Ascending aorta (tissue), 2 donors: ENCODE measurements around the gene TMEM97. TPM values are rescaled to one million over a fixed set of nuclear protein-coding genes. Genes with fewer than 3 reads are reported as not detected.

Source experiments
- DNase-seq, 2 donors: peaks; one replicate each; pipeline ENCODE4 v3.0.0-alpha.2; 2019; ENCODE audit warnings: low spot score in 2 of 2
- H3K27ac ChIP-seq, 2 donors: fragments of 200-600 bp; sonication (generic); one replicate each; pipeline ENCODE4 v1.5.1; 2016 to 2017; ENCODE audit warnings: mild to moderate bottlenecking in 1 of 2
- H3K27me3 ChIP-seq: fragments of 200-600 bp; sonication (generic); one replicate; pipeline ENCODE4 v1.5.1; 2017
- H3K36me3 ChIP-seq, 2 donors: fragments of 200-600 bp; sonication (generic); one replicate each; pipeline ENCODE4 v1.5.1; 2016
- H3K4me1 ChIP-seq, 2 donors: fragments of 200-600 bp; sonication (generic); one replicate each; pipeline ENCODE4 v1.5.1; 2016 to 2017; ENCODE audit warnings: mild to moderate bottlenecking in 1 of 2
- H3K4me3 ChIP-seq, 2 donors: fragments of 200-600 bp; sonication (generic); one replicate each; pipeline ENCODE4 v1.5.1; 2016 to 2017; ENCODE audit warnings: mild to moderate bottlenecking in 1 of 2
- H3K9me3 ChIP-seq, 2 donors: fragments of 200-600 bp; sonication (generic); one replicate each; pipeline ENCODE4 v1.5.1; 2016
- CTCF ChIP-seq, 3 experiments: fragments of 200-600 bp in 2 of 3; fragments of 450-650 bp in 1 of 3; sonication (generic) in 2 of 3; IDR thresholded peaks; one replicate each; pipeline ENCODE4 v1.5.1; 2016 to 2019; ENCODE audit warnings: antibody characterized with exemption in 3 of 3, mild to moderate bottlenecking in 1 of 3, moderate library complexity in 1 of 3
- intact Hi-C: fragments of 100-400 bp; cut with DNase I; formaldehyde crosslinking; loops from one replicate; pipeline ENCODE4 v1.15.1; 2023
- total RNA-seq: library from RNA; depleted of rRNA; stranded (reverse); fragments of >200 nt; gene quantifications from one replicate; pipeline ENCODE4 v1.1.0, GENCODE V29; 2016

Gene TMEM97
- total RNA-seq, 1 donor from 2014 or later: not detected

GRCh38 chr17:28368915-28369683, 50.1 kb downstream of the TMEM97 start:
- Histone ChIP-seq H3K27me3 (no peaks in the 10 kb centered on the region), H3K4me1 (peaks cover 12% of the 10 kb centered on the region in 2 donors), H3K36me3 (peaks cover 0 to 6% of the 10 kb centered on the region in 2 donors), H3K27ac (no peak overlapping the region), H3K4me3 (no peak overlapping the region), H3K9me3 (no peaks in the 10 kb centered on the region)
- no peak for TF ChIP-seq CTCF (IDR thresholded peaks at IDR 0.05)
- no peak for DNase-seq
- intact Hi-C loops: no loop called here

- H3K36me3 ChIP-seq: peaks cover 0 to under 1% of the 10 kb centered on the region in 2 donors
- peaks cover 12% of the 10 kb centered on the region in 2 donors for H3K4me1 ChIP-seq
- intact Hi-C loops: no loop called here
- H3K9me3 ChIP-seq: no peaks in the 10 kb centered on the region
- DNase-seq: no peak
- TF ChIP-seq CTCF (IDR thresholded peaks at IDR 0.05): no peak
- H3K4me3 ChIP-seq: no peak overlapping the region
- no peaks in the 10 kb centered on the region for H3K27me3 ChIP-seq
- H3K27ac ChIP-seq: peak overlapping the region; percentile 75 to 86
These were observed 50.7 kb downstream of the TMEM97 start for GRCh38 chr17:28369684-28370034.

DNA sequence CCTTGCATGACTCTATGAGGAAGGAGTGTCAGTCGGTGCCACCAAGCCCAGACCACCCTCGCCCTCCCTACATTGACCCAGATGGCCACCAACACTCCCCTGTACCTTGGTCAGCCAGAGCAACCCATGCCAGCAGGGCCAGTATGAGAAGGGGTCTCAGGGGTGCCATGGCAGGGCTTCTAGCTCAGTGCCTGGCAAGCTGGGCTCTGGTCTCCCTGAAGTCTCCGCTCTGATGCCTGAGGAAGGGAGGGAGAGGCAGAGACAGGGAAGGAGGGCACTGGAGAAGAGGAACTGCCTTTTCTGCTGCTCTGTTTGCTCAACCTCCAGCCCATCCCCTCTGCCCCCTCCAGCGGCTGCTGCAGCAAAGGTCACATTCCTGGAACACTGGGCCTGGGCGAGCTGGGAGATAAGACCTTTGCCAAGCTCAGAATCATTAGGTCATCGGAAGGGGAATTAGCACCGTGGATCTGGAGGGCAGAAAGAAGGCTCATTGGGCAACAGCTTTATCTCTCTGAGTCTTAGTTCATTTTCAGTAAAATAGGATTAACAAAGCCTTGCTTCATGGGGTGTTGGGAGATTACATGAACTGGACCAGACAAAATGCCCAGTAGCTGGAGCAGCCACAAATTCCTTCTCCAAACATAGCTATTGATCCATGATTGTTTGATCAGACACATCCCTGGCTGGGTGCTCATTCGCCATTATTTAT, 51.2 kb downstream of the TMEM97 start, which contains the start of gene VTN:
Gene VTN (minus strand): TSS at position 273 of the 709 bp plus-strand sequence. CDS start 104 bp downstream, at position 169.
- no peak for TF ChIP-seq CTCF (IDR thresholded peaks at IDR 0.05)
- DNase-seq: peak in 1 of 2 donors; percentile 83
- H3K27me3 ChIP-seq: no peaks in the 10 kb centered on the region
- peak within 1 kb of the TSS; percentile 75 to 86 for H3K27ac ChIP-seq
- intact Hi-C loops: no loop called here
- peak within 1 kb of the TSS; percentile 70 to 77 for H3K4me3 ChIP-seq
- no peaks in the 10 kb centered on the region for H3K9me3 ChIP-seq
- H3K4me1 ChIP-seq: peaks cover 12% of the 10 kb centered on the region in 2 donors
- no peaks in the 10 kb centered on the region for H3K36me3 ChIP-seq

GRCh38 chr17:28370744-28371103, 51.7 kb downstream of the TMEM97 start:
- TF ChIP-seq CTCF (IDR thresholded peaks at IDR 0.05): no peak
- Histone ChIP-seq H3K4me1 (peaks cover 12% of the 10 kb centered on the region in 2 donors), H3K9me3 (no peaks in the 10 kb centered on the region), H3K27me3 (no peaks in the 10 kb centered on the region), H3K27ac (peak overlapping the region; percentile 75 to 86), H3K4me3 (peak overlapping the region; percentile 70 to 77), H3K36me3 (no peaks in the 10 kb centered on the region)
- intact Hi-C loops: loop anchor here (1.0 kb wide), 1 partner anchor 35 kb away; the partner anchor contains the start of genes IFT20 and TNFAIP1
- DNase-seq: no peak

- Histone ChIP-seq H3K4me1 (peaks cover 12% of the 10 kb centered on the region in 2 donors), H3K4me3 (peak within 1 kb of the TSS; percentile 70 to 77), H3K27me3 (no peaks in the 10 kb centered on the region), H3K27ac (peak within 1 kb of the TSS; percentile 75 to 86), H3K36me3 (no peaks in the 10 kb centered on the region), H3K9me3 (no peaks in the 10 kb centered on the region)
- intact Hi-C loops: loop anchor here (1.0 kb wide), 1 partner anchor 36 kb away; the partner anchor contains the start of genes IFT20 and TNFAIP1
- TF ChIP-seq CTCF (IDR thresholded peaks at IDR 0.05): no peak
- peak; percentile 54 to 94 for DNase-seq
These were observed 52.5 kb downstream of the TMEM97 start, which contains the start of gene SARM1 for GRCh38 chr17:28371245-28372202. TSS of gene SARM1 (plus strand) at chr17:28371694. CDS start at chr17:28372033, 339 bp downstream.
